RCC 7860 (cell line): ENCODE data around the gene WWP2.
"Not testable (repeated sequence)": the region's sequence is repeated elsewhere in the genome, so short reads cannot be mapped to it uniquely, and the experiment has no call there.

Experiments
- DNase-seq: peaks from one replicate; pipeline ENCODE4 v3.0.0-alpha.2; 2015; ENCODE audit warnings: low spot score
- FAIRE-seq: peaks from 2 replicates; lab custom pipeline; 2012; peaks lifted over from hg19 to GRCh38; lab: Jason Lieb, UNC

Gene WWP2

GRCh38 chr16:69938981-69939820 lies 177.1 kb downstream of the WWP2 start:
- FAIRE-seq (no peak), DNase-seq (no peak)

- FAIRE-seq (no peak), DNase-seq (no peak)
Measured at GRCh38 chr16:69939821-69940585, 177.9 kb downstream of the WWP2 start.

- FAIRE-seq = no peak
- DNase-seq = no peak
Measured at GRCh38 chr16:69940676-69941075, 178.5 kb downstream of the WWP2 start.

- DNase-seq (no peak), FAIRE-seq (no peak)
Measured at GRCh38 chr16:69941251-69942098, 179.3 kb downstream of the WWP2 start.

- no peak for DNase-seq
- no peak for FAIRE-seq
Measured at GRCh38 chr16:69942099-69942491, 180.0 kb downstream of the WWP2 start.

- no peak for DNase-seq
- no peak for FAIRE-seq
Measured at GRCh38 chr16:69942627-69943170, 180.6 kb downstream of the WWP2 start.

GRCh38 chr16:69943241-69944036 lies 181.3 kb downstream of the WWP2 start:
- not testable (repeated sequence) for DNase-seq, FAIRE-seq

- FAIRE-seq, DNase-seq: not testable (repeated sequence)
Measured at GRCh38 chr16:69950411-69950810, 188.3 kb downstream of the WWP2 start.

- FAIRE-seq, DNase-seq: not testable (repeated sequence)
Measured at GRCh38 chr16:69951017-69951671, 189.0 kb downstream of the WWP2 start, which contains the start of gene CLEC18A. Gene CLEC18A, plus strand, starts transcription at chr16:69951334. Its CDS starts 33 bp downstream, at chr16:69951367.

GRCh38 chr16:69951672-69952031 lies 189.5 kb downstream of the WWP2 start:
- DNase-seq, FAIRE-seq: not testable (repeated sequence)

- not testable (repeated sequence) for FAIRE-seq
Measured at GRCh38 chr16:69952116-69952515, 190.0 kb downstream of the WWP2 start.

GRCh38 chr16:69952572-69953355 lies 190.6 kb downstream of the WWP2 start:
- FAIRE-seq = not testable (repeated sequence)

More at GRCh38 chr16:69952116-69952515, 190.0 kb downstream of the WWP2 start:
- DNase-seq = not testable (repeated sequence)

GRCh38 chr16:69954241-69954640 lies 192.1 kb downstream of the WWP2 start:
- not testable (repeated sequence) for FAIRE-seq, DNase-seq

More at GRCh38 chr16:69952572-69953355, 190.6 kb downstream of the WWP2 start:
- not testable (repeated sequence) for DNase-seq

- not testable (repeated sequence) for DNase-seq, FAIRE-seq
Measured at GRCh38 chr16:69963312-69963711, 201.2 kb downstream of the WWP2 start.

- DNase-seq, FAIRE-seq: not testable (repeated sequence)
Measured at GRCh38 chr16:69964960-69965660, 203.0 kb downstream of the WWP2 start.

- not testable (repeated sequence) for FAIRE-seq, DNase-seq
Measured at GRCh38 chr16:69965661-69966054, 203.5 kb downstream of the WWP2 start.

- not testable (repeated sequence) for FAIRE-seq, DNase-seq
Measured at GRCh38 chr16:69967688-69968087, 205.6 kb downstream of the WWP2 start.
